Peyer's patch (tissue), 4 donors: Measurements from ENCODE around the gene DCDC2. TPM values are rescaled to one million over a fixed set of nuclear protein-coding genes. Genes with fewer than 3 reads are reported as not detected.
"Not testable (repeated sequence)": the region's sequence is repeated elsewhere in the genome, so short reads cannot be mapped to it uniquely, and the experiment has no call there.

ENCODE experiments used
- DNase-seq, 3 donors: peaks; one replicate each; pipeline ENCODE4 v3.0.0-alpha.2; 2017 to 2019
- H3K27ac ChIP-seq, 4 donors: fragments of 200-600 bp; sonication (generic); one replicate each; pipeline ENCODE4 v1.5.1; 2016 to 2019
- H3K27me3 ChIP-seq, 2 donors: fragments of 200-600 bp; sonication (generic); one replicate each; pipeline ENCODE4 v1.5.1; 2019
- H3K36me3 ChIP-seq, 3 donors: fragments of 200-600 bp; sonication (generic); one replicate each; pipeline ENCODE4 v1.5.1; 2016 to 2019
- H3K4me1 ChIP-seq, 4 donors: fragments of 200-600 bp; sonication (generic); one replicate each; pipeline ENCODE4 v1.5.1; 2016 to 2019
- H3K4me3 ChIP-seq, 4 donors: fragments of 200-600 bp; sonication (generic); 1 replicate in 3 of 4; 2 replicates in 1 of 4; pipeline ENCODE4 v1.5.1; 2016 to 2019; ENCODE audit warnings: mild to moderate bottlenecking in 1 of 4
- H3K9me3 ChIP-seq, 4 donors: fragments of 200-600 bp; sonication (generic); one replicate each; pipeline ENCODE4 v1.5.1; 2016 to 2019; ENCODE audit warnings: mild to moderate bottlenecking in 1 of 4
- CTCF ChIP-seq, 6 experiments: fragments of 450-650 bp in 4 of 6; fragments of 200-600 bp in 2 of 6; sonication (generic) in 1 of 6; IDR thresholded peaks; one replicate each; pipeline ENCODE4 v1.5.1; 2017 to 2019; ENCODE audit warnings: antibody characterized with exemption in 6 of 6, mild to moderate bottlenecking in 3 of 6, moderate library complexity in 1 of 6
- POLR2A ChIP-seq, 2 donors: fragments of 450-650 bp; IDR thresholded peaks; one replicate each; pipeline ENCODE4 v1.5.1; 2017; ENCODE audit warnings: antibody characterized with exemption in 2 of 2, mild to moderate bottlenecking in 2 of 2, moderate library complexity in 2 of 2
- total RNA-seq, 4 donors: library from RNA; depleted of rRNA; stranded (reverse); fragments of >200 nt; gene quantifications; one replicate each; pipeline ENCODE4 v1.1.0, GENCODE V29; 2016

Gene DCDC2
- total RNA-seq, 4 donors from 2014 or later: 0.27 to 3.3 (median 0.63) TPM

DNA sequence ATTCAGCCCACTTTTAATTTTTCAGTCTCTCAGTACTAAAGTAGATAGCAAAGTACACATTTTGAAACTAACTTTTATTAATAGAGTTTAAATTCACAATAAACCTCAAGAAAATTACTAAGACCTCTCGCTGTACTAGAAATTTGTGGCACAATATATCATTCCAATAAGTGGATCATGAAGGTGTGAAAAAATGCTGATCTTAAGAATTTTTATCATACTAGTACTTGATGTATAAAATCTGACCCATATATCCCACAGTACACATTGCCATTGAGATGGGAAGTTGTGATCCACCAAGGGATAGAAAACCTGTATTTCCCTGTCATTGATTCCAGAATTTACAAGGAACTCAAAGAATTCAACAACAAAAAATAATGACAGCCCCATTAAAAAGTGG is 85.7 kb downstream of the DCDC2 start:
- no peak for DNase-seq
- no peak overlapping the region for H3K27ac ChIP-seq
- H3K9me3 ChIP-seq: no peaks in the 10 kb centered on the region
- TF ChIP-seq CTCF (IDR thresholded peaks at IDR 0.05) (no peak), POLR2A (IDR thresholded peaks at IDR 0.05) (no peak)
- H3K27me3 ChIP-seq: no peaks in the 10 kb centered on the region
- H3K4me3 ChIP-seq: no peak overlapping the region
- H3K36me3 ChIP-seq: no peaks in the 10 kb centered on the region
- H3K4me1 ChIP-seq: no peaks in the 10 kb centered on the region

- no peak overlapping the region for H3K4me3 ChIP-seq
- TF ChIP-seq CTCF (IDR thresholded peaks at IDR 0.05) (no peak), POLR2A (IDR thresholded peaks at IDR 0.05) (no peak)
- DNase-seq: no peak
- no peaks in the 10 kb centered on the region for H3K27me3 ChIP-seq
- H3K36me3 ChIP-seq: no peaks in the 10 kb centered on the region
- no peaks in the 10 kb centered on the region for H3K9me3 ChIP-seq
- no peak overlapping the region for H3K27ac ChIP-seq
- H3K4me1 ChIP-seq: no peaks in the 10 kb centered on the region
These were observed 87.8 kb downstream of the DCDC2 start for GRCh38 chr6:24270011-24270410.

DNA sequence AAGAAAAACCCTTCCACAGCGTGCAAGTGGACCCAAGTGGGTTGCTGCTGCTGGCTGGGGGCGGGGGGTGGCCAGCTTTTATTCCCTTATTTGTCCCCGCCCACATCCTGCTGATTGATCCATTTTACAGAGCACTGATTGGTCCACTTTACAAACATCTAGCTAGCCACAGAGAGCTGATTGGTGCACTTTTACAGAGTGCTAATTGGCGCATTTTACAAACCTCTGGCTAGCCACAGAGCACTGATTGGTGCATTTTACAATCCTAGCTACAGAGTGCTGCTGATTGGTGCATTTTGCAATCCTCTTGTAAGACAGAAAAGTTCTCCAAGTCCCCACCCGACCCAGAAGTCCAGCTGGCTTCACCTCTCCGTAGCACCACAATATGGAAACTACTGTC is 99.6 kb downstream of the DCDC2 start:
- DNase-seq: not testable (repeated sequence)

GRCh38 chr6:24257282-24257681 is 100.6 kb downstream of the DCDC2 start:
- Histone ChIP-seq H3K4me3 (no peak overlapping the region), H3K27me3 (no peaks in the 10 kb centered on the region), H3K36me3 (no peaks in the 10 kb centered on the region), H3K27ac (no peak overlapping the region), H3K4me1 (no peaks in the 10 kb centered on the region), H3K9me3 (no peaks in the 10 kb centered on the region)
- TF ChIP-seq POLR2A (IDR thresholded peaks at IDR 0.05): no peak
- no peak for TF ChIP-seq CTCF (IDR thresholded peaks at IDR 0.05)
- DNase-seq: no peak

More for the DNA sequence above, 99.6 kb downstream of the DCDC2 start:
- H3K36me3 ChIP-seq, H3K27me3 ChIP-seq, H3K27ac ChIP-seq, H3K4me3 ChIP-seq, H3K4me1 ChIP-seq, H3K9me3 ChIP-seq: not testable (repeated sequence)

- DNase-seq: no peak
- no peaks in the 10 kb centered on the region for H3K9me3 ChIP-seq
- no peaks in the 10 kb centered on the region for H3K4me1 ChIP-seq
- no peak overlapping the region for H3K27ac ChIP-seq
- TF ChIP-seq POLR2A (IDR thresholded peaks at IDR 0.05): no peak
- TF ChIP-seq CTCF (IDR thresholded peaks at IDR 0.05): no peak
- H3K36me3 ChIP-seq: no peaks in the 10 kb centered on the region
- no peaks in the 10 kb centered on the region for H3K27me3 ChIP-seq
- no peak overlapping the region for H3K4me3 ChIP-seq
These were observed 102.2 kb downstream of the DCDC2 start for GRCh38 chr6:24255676-24256075.

DNA sequence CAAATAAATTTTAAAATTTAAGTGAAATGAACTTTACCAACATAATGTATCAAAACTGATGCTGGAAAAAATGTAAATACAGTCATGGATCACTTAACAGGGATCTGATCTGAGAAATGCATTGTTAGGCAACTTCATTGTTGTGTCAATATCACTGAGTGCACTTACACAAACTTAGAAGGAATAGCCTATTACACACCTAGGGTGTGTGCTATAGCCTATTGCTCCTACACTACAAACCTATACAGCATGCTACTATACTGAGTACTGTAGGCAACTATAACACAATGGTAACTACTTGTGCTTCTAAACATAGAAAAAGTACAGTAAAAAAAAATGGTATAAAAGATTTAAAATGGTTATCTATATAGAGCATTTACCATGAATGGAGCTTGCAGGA is 104.5 kb downstream of the DCDC2 start:
- Histone ChIP-seq H3K4me1 (no peaks in the 10 kb centered on the region), H3K27me3 (no peaks in the 10 kb centered on the region), H3K36me3 (no peaks in the 10 kb centered on the region), H3K4me3 (no peak overlapping the region), H3K27ac (no peak overlapping the region), H3K9me3 (no peaks in the 10 kb centered on the region)
- no peak for DNase-seq
- TF ChIP-seq CTCF (IDR thresholded peaks at IDR 0.05) (no peak), POLR2A (IDR thresholded peaks at IDR 0.05) (no peak)
